Hematopoietic multipotent progenitor cell treated with erythropoietin and hydrocortisone succinate and interleukin-3 and kit ligand, for 17 days (in vitro differentiated cells): Measurements from ENCODE around the gene DGCR8.

Experiments
- DNase-seq: peaks from one replicate; pipeline ENCODE4 v3.0.0-alpha.2; 2015; ENCODE audit warnings: low spot score

DGCR8 gene

DNA sequence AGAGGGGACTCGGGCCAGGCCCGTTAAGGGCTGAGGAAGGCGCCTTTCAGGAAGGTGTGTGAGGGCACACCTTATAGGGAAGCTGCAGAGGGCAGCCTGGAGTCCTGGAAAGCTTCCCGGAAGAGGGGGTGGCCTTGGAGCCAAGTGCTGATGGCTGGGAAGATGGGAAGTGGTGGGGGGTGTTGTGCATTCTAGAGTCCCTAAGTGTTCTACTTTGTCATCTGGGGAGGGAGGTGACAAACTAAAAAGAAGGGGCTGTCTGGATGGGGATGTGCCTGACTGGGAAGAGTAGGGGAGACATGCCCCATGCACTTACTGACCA lies 58.3 kb downstream of the DGCR8 start:
- DNase-seq: no peak

DNA sequence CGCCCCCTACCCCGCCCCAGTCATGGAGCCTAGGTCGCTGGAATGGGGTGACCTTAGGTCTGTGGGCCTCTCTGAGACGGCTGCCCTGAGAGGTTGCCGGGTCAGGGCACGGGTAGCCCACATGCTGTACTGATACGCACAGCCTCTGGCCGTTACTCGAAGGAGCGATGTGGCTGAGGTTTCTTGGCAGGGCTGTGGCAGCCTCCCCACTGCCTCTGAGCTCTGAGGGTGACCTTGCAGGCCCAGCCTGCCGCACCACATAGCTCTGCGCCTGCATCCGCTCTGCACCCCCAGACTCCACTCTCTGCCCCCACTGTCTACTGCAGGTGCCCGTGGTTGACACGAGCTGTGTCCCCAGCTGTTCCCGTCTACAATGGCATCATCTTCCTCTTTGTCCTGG lies 58.8 kb downstream of the DGCR8 start:
- DNase-seq: no peak

DNA sequence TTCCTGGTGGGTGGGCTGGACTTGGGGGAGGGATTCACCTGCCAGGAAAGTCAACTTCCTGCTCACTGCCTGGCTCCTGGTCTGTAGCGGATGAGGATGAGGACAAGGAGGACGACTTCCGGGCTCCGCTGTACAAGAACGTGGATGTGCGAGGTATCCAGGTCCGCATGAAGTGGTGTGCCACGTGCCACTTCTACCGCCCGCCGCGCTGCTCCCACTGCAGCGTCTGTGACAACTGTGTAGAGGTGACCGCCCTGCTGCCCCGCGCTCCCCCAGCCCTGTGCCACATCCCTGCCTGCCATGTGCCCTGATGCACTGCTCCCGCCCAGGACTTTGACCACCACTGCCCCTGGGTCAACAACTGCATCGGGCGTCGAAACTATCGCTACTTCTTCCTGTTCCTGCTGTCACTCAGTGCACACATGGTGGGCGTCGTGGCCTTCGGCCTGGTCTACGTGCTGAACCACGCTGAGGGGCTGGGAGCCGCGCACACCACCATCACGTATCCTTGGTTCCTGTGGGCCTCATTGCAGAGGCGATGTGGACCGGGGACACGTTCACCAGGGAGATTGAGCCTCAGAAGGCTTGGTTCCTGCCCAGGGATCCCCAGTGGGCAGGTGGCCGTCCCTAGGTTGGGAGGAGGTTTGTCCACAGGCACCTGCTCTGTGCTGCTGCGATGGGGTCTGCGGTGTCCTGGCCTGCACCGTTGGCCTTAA lies 59.5 kb downstream of the DGCR8 start:
- DNase-seq: no peak

DNA sequence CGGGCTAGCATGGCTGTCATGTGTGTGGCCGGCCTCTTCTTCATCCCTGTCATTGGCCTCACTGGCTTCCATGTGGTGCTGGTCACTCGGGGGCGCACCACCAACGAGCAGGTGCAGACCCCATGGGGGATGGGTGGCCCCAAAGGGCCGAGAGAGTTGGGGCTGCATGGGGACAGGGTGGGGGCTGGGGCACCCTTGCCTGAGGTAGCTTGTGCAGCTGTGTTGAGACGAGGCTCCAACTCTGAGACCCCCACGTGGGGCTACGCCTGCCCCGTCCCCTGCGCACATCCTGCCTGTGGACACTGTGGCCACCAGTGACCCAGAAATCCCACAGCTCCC lies 60.0 kb downstream of the DGCR8 start:
- no peak for DNase-seq

DNA sequence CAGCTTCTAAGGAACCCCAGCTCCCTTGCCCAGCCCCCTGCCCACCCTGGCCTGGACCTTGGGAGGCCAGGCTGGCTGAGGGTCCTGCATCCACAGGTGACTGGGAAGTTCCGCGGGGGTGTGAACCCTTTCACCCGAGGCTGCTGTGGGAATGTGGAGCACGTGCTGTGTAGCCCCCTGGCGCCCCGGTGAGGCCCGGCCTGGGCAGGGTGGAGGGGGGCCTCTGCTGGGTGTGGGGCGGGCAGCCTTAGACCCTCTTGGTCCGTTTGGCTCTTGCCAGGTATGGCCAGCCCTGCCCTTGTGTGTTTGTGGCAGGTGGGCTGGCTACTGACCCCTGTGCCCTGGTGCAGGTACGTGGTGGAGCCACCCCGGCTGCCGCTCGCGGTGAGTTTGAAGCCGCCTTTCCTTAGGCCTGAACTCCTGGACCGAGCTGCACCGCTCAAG lies 60.5 kb downstream of the DGCR8 start:
- no peak for DNase-seq

DNA sequence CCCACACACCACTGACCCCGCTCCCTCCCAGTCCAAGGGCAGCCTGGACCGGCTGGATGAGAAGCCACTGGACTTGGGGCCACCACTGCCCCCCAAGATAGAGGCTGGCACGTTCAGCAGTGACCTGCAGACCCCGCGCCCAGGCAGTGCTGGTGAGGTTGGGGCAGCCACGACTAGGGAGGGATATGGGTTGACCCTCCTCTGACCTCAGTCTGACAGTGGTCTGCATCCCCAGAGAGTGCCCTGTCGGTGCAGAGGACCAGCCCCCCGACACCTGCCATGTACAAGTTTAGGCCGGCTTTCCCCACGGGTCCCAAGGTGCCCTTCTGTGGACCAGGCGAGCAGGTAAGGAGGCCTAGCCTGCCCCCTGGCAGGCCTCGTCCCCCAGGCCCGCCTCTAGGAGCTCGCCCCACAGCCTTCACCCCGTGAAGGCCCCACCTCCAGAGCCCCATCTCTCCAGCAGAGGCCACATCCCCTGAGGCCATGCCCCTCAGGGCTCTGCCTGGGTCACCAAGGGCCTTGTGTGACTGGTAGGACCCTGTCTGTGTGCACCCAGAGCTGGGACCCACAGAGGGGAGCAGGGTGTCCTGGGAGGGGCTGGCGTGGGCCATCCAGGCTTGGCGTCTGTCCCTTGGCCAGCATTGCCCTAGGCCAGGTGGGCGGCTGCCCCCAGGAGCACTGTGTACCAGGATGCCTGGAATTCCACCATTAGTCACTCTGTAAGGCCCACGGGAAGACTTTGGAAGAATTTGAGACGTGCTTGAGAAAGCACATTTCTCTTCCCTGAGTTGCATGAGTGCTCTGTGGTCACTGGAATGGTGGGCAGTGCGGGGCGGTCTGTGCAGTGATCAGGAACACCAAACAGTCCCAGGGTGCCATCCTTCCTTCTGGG lies 61.4 kb downstream of the DGCR8 start:
- DNase-seq: no peak

DNA sequence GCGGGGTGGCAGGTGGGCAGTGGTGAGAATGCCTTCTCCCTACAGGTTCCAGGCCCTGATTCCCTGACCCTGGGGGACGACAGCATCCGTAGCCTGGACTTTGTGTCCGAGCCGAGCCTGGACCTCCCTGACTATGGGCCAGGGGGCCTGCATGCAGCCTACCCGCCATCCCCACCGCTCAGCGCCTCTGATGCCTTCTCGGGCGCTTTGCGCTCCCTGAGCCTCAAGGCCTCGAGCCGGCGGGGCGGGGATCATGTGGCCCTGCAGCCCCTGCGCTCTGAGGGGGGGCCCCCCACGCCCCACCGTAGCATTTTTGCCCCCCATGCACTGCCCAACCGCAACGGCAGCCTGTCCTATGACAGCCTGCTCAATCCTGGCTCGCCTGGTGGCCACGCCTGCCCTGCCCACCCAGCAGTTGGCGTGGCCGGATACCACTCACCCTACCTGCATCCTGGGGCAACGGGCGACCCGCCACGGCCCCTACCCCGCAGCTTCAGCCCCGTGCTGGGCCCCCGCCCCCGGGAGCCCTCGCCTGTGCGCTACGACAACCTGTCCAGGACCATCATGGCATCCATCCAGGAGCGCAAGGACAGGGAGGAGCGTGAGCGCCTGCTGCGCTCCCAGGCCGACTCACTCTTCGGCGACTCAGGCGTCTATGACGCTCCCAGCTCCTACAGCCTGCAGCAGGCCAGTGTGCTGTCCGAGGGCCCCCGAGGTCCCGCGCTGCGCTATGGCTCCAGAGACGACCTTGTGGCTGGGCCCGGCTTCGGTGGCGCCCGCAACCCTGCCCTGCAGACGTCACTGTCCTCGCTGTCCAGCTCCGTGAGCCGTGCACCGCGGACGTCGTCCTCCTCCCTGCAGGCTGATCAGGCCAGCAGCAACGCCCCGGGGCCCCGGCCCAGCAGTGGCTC lies 62.9 kb downstream of the DGCR8 start:
- no peak for DNase-seq

DNA sequence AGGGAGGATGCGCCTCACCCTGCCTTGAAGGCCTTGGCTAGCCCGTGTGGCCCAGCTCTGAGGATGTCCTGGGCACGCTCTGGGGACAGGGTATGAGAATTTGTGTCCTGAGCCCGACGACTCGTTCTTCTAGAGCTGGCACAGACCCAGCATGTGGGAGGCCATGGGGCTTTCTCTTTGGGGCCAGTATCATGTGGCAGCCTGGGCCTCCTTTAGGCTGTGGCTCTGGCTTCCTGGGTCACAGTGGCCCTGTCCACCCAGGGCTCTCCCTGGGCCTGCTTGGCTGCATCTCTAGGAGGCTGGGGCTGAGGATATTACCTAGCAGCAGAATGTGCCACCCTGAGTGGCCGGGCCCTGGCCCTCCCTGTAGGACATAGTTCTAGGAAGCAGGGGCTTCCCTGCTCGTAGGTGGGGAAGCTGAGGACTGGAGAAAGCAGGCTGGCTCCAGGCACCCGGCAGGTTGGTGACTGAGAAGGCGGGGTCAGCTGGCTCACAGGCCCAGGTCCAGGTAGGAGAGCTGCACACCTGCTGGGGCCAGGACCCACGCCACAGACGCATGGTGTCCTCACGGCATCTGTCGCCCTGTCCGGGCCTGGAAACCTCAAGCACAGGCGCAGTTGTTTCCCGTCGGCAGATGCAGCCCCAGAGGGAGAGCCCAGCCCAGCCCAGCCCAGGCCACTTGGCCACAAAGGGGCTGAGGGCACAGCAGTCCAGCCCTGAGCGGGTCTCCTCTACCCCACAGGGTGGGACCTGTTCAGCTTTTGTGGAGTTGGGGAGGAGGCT lies 64.0 kb downstream of the DGCR8 start:
- DNase-seq: no peak

DNA sequence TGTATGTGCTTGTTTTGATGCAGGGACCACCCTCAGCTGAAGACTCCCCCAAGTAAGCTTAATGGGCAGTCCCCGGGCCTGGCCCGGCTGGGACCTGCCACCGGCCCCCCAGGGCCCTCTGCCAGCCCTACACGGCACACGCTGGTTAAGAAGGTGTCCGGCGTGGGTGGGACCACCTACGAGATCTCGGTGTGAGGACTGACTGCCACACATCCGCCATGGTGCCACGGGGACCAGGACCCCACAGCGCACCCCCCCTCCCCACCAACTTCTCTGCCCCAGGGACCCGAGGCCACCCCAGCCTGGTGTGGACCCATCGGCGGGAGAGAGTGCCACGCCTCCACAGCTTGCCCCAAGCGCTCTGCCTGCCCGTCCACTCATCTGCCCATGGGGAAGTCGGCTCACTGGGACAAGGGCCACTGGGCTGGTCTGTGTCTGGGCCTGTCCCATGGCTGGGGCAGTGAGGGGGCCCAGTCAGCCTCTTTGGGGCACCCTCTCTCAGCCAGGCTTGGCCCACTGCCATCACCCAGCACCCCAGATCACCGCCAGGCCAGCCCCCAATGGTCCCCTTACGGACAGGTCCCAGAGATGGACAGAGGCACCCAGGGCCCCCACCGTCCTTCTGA lies 65.3 kb downstream of the DGCR8 start:
- no peak for DNase-seq

DNA sequence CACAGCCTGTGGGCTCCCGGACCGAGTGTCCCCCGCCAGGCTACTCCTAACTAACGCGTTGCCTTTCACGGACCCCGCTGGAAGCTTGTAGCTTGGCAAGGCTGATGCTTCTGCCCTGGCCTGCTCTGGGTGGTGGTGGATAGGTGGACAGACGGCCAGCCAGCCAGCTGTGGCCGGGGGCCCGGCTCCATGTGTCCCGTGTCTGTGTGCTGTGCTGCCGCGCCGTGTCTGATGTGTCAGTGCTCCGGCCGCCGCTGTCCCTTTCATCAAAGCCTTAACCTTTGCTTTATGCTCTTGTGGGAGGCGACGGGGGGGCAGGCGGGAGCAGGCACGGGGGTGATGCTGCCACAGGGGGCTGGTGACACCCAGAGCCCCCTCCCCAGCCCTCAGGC lies 65.8 kb downstream of the DGCR8 start:
- DNase-seq: no peak

DNA sequence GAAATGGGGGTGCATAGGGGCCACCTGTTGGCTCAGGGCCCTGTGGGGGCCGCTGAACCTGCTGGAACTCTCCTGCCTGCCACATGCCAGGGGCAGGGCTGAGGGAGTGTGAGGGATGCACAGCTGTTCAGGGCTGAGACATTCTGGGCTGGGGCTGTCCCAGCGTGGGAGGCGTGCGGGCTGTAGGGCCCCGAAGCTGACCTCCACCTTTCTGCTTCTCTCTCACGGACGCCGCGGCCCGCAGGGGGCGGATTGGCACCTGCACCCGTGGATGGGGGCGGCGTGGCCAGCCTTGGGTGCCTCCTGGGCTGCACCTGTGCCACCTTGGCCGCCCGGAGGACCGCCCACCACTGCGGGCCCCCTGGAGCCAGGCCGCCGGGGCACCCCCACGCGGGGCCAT lies 66.7 kb downstream of the DGCR8 start:
- DNase-seq: no peak

DNA sequence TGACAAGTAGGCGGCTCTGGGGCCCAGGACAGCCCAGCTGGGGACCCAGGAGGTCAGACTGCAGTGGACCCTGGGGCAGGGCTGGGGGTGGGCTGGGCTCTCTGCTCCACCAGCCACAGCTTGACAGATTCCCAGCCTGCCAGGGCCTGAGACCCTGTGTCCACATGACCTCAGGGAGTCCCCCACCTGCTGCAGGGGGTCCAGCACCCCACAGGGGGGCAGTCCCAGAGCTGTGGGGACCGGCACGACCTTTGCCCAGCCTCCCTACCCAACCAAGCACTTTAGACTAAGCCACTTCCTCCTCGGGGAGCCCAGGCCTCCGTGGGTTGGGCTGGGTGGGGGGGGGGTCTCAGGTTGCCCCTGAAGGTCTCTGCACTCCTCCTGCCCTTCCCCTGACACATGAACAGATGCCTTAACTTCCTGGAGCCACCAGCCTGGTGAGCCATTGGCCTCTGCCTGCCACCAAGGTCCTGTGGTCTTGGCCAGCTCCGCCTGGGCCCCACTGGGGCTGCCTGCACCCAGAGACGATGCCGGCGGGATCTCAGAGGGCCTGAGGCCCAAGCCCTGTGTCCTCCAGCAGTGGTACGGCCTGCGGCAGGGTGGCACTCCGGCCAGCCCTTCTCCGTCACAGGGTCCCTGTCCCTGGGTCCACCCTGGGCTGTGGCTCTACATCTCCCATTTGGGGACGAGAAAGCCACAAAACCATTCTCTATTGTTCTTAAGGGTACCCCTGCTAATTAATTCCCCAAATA lies 67.4 kb downstream of the DGCR8 start:
- DNase-seq: no peak

DNA sequence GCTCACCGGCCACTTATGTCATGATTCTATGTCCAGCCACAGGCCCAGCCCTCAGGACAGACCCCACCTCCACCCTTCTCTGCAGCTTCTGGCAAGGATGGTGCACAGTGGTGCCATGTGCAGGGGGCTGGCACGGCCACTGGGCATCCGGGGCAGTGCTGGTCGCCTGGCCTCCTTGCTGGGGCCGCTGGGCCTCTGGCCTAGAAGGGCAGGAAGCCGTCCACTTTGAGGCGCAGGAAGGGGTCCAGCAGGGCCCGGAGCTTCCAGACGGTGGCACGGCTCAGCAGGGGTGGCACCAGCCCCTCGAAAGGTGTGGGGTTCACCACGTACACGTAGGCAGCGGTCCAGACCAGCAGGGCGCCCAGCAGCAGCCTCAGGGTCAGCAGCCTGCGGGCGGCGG lies 68.4 kb downstream of the DGCR8 start:
- no peak for DNase-seq

DNA sequence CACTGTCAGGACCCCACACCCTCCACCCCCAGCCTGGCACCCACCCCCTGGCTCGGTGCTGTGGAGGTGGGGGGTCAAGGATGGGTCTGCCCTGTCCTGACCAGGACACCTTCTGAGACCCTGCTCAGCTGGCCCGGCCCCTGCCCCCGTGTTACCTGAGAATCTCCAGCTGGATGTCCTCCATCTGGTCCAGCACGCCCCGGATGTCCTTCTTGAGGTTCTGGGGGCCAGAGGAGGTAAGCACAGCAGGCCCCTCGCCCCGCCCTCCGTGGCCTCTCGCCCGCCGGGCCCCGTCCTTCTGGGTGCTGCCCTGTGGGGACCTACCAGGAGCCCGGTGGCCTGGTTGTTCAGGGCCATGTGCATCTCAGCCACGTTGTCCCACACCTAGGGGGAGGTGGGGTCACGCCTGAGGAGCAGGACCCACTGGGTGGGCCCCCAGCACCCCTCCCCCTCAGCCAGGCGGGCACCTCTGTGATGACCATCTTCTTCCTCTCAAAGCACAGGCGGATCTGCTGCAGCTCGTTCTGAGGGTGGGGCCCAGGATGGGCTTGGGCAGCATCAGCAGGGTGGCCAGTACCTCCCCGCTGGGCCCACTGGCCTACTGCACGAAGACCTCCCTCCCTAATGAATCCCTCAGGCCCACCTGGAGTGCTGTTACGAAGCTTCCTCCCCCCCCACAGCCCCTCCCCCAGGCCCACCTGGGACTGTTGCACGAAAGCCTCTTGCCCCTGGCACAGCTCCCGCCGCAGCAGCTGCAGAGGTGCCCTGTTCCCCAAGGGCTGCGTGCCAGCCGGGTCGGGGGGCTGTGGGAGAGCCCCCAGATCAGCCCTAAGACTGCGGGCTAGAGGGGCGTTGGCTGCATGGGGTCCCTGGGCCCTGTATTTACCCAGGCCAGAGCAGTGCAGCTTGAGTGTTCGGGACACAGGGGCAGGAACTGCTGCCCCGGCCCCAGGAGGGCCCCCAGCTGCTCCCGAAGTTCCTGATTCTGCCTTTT lies 69.5 kb downstream of the DGCR8 start:
- no peak for DNase-seq

DNA sequence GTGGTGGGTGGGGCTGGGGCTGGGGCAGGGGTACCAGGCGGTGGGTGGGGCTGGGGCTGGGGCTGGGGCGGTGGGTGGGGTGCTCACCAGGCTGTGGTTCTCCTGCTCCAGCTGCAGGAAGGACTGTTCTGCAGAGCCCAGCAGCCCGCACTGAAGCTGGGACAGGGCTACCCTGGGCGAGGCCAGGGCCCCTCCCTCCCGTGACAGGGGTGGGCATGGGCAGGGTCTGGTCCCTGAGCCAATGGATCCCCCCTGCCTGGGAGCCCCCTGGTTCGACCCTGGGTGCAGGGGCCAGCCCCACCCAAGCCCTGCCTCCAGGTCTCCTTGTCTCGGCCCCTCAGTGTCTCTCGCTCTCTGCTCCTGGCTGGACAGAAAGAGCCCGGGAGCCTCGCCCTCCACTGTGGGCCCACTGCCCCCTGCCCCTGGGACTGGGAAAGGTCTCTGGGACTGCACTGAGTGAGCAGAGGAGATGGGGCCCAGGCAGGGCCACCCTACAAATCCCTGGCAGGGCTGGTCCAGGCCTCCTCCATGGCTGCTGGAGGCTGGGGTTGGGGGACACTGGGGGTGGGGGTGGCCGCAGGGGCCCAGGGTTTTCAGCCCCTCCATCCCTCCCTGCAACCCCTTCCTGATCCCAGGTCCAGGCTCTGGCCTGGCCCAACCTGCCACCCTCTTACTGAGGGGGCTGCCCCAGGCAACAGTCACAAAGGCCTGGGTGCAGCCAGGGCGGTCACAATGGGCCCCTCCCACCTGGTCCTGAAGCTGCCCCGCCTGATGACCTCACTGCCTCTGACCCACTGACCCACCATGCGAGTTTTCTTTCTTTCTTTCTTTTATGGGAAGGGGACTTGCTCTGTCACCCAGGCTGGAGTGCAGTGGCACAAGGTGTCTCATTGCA lies 70.6 kb downstream of the DGCR8 start, which contains the start of gene CCDC188:
TSS of gene CCDC188 (minus strand) at position 675 of the 895 bp plus-strand sequence. CDS start at position 606, 69 bp downstream.
- DNase-seq: no peak

DNA sequence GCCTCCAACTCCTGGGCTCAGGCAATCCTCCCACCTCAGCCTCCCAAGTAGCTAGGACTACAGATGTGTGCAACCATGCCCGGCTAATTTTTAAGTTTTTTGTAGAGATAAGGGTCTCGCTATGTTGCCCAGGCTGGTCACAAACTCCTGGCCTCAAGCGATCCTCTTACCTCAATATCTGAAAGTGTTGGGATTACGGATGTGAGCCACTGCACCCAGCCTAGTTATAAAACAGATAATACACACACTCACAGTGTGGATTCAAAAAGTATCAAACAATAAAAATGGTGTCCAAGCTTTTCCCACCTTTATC lies 71.2 kb downstream of the DGCR8 start:
- no peak for DNase-seq

DNA sequence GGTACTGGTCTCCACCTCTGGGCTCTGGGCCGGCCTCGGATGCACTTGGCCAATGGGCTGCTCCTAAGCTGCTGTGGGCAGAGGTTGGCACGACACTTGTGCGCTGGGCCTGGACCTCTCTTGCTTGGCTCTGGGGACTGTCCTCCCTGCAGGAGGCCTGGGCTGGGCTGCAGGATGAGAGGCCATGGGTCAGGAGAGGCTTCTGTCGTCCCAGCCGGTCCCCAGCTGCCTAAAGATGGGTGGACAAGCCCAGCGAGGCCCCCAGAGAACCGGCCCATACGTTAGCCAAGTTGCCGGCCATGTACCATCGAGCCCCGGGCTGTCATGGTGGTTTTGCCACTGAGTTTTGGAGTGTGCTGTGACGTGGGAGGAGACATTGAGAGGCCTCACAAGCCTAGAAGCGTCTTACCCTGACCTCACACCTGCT lies 72.4 kb downstream of the DGCR8 start:
- DNase-seq: no peak

DNA sequence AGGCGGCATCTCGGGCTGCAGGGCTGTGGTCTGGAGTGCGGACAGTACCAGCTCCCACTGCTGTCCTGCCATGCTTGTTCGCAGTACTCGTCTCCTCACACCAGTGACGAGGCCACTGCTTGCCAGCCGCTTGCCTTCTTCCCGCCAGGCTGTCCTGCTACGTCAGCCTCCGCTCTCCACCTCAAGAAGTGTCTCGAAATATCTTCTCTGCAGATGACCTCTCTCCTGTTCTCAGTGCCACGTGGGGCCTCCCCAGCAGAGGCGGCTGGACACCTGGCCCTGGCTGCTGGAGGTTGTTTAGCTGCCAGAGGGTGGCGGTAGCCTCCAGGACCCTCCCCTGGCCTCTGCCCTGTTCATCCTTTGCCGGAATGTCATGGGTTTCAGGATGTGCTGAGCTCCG lies 73.9 kb downstream of the DGCR8 start:
- DNase-seq: no peak
